ENCODE data around the gene CACNA1B. TPM values are rescaled to one million over a fixed set of nuclear protein-coding genes. Genes with fewer than 3 reads are reported as not detected.
"Not testable (repeated sequence)": the region's sequence is repeated elsewhere in the genome, so short reads cannot be mapped to it uniquely, and the experiment has no call there.

Gene CACNA1B
- polyA plus RNA-seq, 2 of the 4 experiments (the other 2 are of a cell fraction) = 0.03 to 0.06 TPM

- not testable (repeated sequence) for H3K27ac ChIP-seq
Measured at GRCh38 chr9:137890768-137891587, 13.4 kb downstream of the CACNA1B start.

GRCh38 chr9:137891588-137892423, 14.2 kb downstream of the CACNA1B start:
- 45% methylated on average over 19 of the region's 20 CpGs for WGBS (ENCODE audit: missing lambda C conversion rate)
- H3K9me3 ChIP-seq = peaks cover 3% of the 10 kb centered on the region; the same call in 1 of the 3 replicates
- TF ChIP-seq JUN (IDR thresholded peaks at IDR 0.05) (no peak), EHMT2 (IDR thresholded peaks at IDR 0.05; ENCODE audit: low read depth) (no peak), FOSL2 (IDR thresholded peaks at IDR 0.05) (no peak), FOSL2 (CRISPR knock-in tag; IDR thresholded peaks at IDR 0.05) (no peak), POLR2AphosphoS2 (conservative IDR thresholded peaks at IDR 0.05; ENCODE audit: low read length) (no peak), PHF8 (IDR thresholded peaks at IDR 0.05; ENCODE audit: borderline replicate concordance, low read depth) (no peak), NPAS2 (CRISPR knock-in tag; IDR thresholded peaks at IDR 0.05; ENCODE audit: borderline replicate concordance) (no peak), POLR2A (IDR thresholded peaks at IDR 0.05; ENCODE audit: low read length) (no peak), MYC (IDR thresholded peaks at IDR 0.05; ENCODE audit: borderline replicate concordance, low read length) (no peak), RFX5 (IDR thresholded peaks at IDR 0.05) (no peak), JUNB (IDR thresholded peaks at IDR 0.05) (no peak), MAFK (IDR thresholded peaks at IDR 0.05; ENCODE audit: partially characterized antibody) (no peak), GATA3 (IDR thresholded peaks at IDR 0.05; ENCODE audit: borderline replicate concordance) (no peak), CBX8 (IDR thresholded peaks at IDR 0.05) (no peak), BHLHE40 (IDR thresholded peaks at IDR 0.05; ENCODE audit: low read depth, low read length) (no peak)
- no peak overlapping the region for H3K4me2 ChIP-seq
- CTCF ChIA-PET = no interaction called here
- POLR2A ChIA-PET = no interaction called here
- ATAC-seq = no peak; a peak in 1 of 6 replicates
- DNase-seq (ENCODE audit: low read depth in 1 of 2, low spot score in 1 of 2) = no peak
- FAIRE-seq = no peak
- no peak overlapping the region for H3K4me3 ChIP-seq
- no peak overlapping the region for H3K27ac ChIP-seq
- H3K4me1 ChIP-seq = no peaks in the 10 kb centered on the region

More at GRCh38 chr9:137890768-137891587, 13.4 kb downstream of the CACNA1B start:
- H3K4me3 ChIP-seq; CTCF ChIA-PET; H3K4me2 ChIP-seq; POLR2A ChIA-PET; H3K9me3 ChIP-seq; H3K4me1 ChIP-seq; FAIRE-seq; DNase-seq (ENCODE audit: low read depth in 1 of 2, low spot score in 1 of 2): not testable (repeated sequence)
- WGBS (ENCODE audit: missing lambda C conversion rate) = 31% methylated on average over 9 of the region's 24 CpGs
- peak; percentile 35; the same call in 1 of the 2 replicates for TF ChIP-seq REST (IDR thresholded peaks at IDR 0.05)
- ATAC-seq = peak in 1 of 2 experiments; percentile 15; a peak in 1 of 6 replicates

- no peak for DNase-seq (ENCODE audit: low read depth in 1 of 2, low spot score in 1 of 2)
- no peak for FAIRE-seq
- TF ChIP-seq MAFK (IDR thresholded peaks at IDR 0.05; ENCODE audit: partially characterized antibody) (no peak), FOSB (CRISPR knock-in tag; IDR thresholded peaks at IDR 0.05) (no peak), CEBPB (IDR thresholded peaks at IDR 0.05) (no peak), RCOR1 (IDR thresholded peaks at IDR 0.05; ENCODE audit: low read depth, low read length) (no peak), TFCP2L1 (CRISPR knock-in tag; IDR thresholded peaks at IDR 0.05) (no peak), FOXS1 (CRISPR knock-in tag; IDR thresholded peaks at IDR 0.05) (no peak), FOSL2 (IDR thresholded peaks at IDR 0.05) (no peak), FOSL2 (CRISPR knock-in tag; IDR thresholded peaks at IDR 0.05) (no peak), EHMT2 (IDR thresholded peaks at IDR 0.05; ENCODE audit: low read depth) (no peak)
- Histone ChIP-seq H3K9me3 (peaks cover 3% of the 10 kb centered on the region; the same call in 1 of the 3 replicates), H3K4me1 (no peaks in the 10 kb centered on the region), H3K27ac (no peak overlapping the region), H3K4me2 (no peak overlapping the region), H3K4me3 (no peak overlapping the region)
- ChIA-PET CTCF (no interaction called here), POLR2A (interaction anchor here (0.7 kb wide), 1 partner anchor 111 kb away, joined by 4 read pairs; no protein-coding TSS in a partner anchor)
- no peak; a peak in 1 of 6 replicates for ATAC-seq
- 29% methylated on average over 9 of the region's 22 CpGs for WGBS (ENCODE audit: missing lambda C conversion rate)
Measured at GRCh38 chr9:137892424-137893191, 15.0 kb downstream of the CACNA1B start.
